Coronary artery (tissue), 2 donors: ENCODE results near the gene SPATA13.

Source experiments
- DNase-seq: peaks from one replicate; pipeline ENCODE4 v3.0.0-alpha.2; 2017; ENCODE audit warnings: low spot score
- H3K27ac ChIP-seq, 2 donors: fragments of 200-600 bp; sonication (generic); one replicate each; pipeline ENCODE4 v1.5.1; 2016 to 2019
- H3K4me3 ChIP-seq: fragments of 200-600 bp; sonication (generic); 2 replicates; pipeline ENCODE4 v1.5.1; 2016; ENCODE audit warnings: mild to moderate bottlenecking, moderate library complexity
- CTCF ChIP-seq: fragments of 200-600 bp; sonication (generic); IDR thresholded peaks from one replicate; pipeline ENCODE4 v1.5.1; 2019; ENCODE audit warnings: antibody characterized with exemption

Gene SPATA13

GRCh38 chr13:24267274-24267673 is 106.8 kb downstream of the SPATA13 start:
- peak; percentile 22 for DNase-seq
- H3K27ac ChIP-seq: peak overlapping the region in 1 of 2 donors; percentile 74
- no peak for TF ChIP-seq CTCF
- peak overlapping the region; percentile 57 for H3K4me3 ChIP-seq

GRCh38 chr13:24267801-24268200 is 107.3 kb downstream of the SPATA13 start:
- peak overlapping the region in 1 of 2 donors; percentile 52 for H3K27ac ChIP-seq
- TF ChIP-seq CTCF: no peak
- peak overlapping the region; percentile 57 for H3K4me3 ChIP-seq
- DNase-seq: peak; percentile 17

- H3K4me3 ChIP-seq: no peak overlapping the region
- no peak for TF ChIP-seq CTCF
- peak overlapping the region in 1 of 2 donors; percentile 79 for H3K27ac ChIP-seq
- DNase-seq: peak; percentile 33
Observed at GRCh38 chr13:24269821-24270220, 109.3 kb downstream of the SPATA13 start.

- Histone ChIP-seq H3K4me3 (peak overlapping the region; percentile 74), H3K27ac (peak overlapping the region; percentile 79 to 93)
- peak; percentile 97 for TF ChIP-seq CTCF
- peak; percentile 90 for DNase-seq
Observed at GRCh38 chr13:24270639-24271141, 110.2 kb downstream of the SPATA13 start.

- H3K4me3 ChIP-seq: peak overlapping the region; percentile 74
- no peak for TF ChIP-seq CTCF
- H3K27ac ChIP-seq: peak overlapping the region; percentile 79 to 93
- DNase-seq: no peak
Observed at GRCh38 chr13:24271231-24271600, 110.7 kb downstream of the SPATA13 start.

DNA sequence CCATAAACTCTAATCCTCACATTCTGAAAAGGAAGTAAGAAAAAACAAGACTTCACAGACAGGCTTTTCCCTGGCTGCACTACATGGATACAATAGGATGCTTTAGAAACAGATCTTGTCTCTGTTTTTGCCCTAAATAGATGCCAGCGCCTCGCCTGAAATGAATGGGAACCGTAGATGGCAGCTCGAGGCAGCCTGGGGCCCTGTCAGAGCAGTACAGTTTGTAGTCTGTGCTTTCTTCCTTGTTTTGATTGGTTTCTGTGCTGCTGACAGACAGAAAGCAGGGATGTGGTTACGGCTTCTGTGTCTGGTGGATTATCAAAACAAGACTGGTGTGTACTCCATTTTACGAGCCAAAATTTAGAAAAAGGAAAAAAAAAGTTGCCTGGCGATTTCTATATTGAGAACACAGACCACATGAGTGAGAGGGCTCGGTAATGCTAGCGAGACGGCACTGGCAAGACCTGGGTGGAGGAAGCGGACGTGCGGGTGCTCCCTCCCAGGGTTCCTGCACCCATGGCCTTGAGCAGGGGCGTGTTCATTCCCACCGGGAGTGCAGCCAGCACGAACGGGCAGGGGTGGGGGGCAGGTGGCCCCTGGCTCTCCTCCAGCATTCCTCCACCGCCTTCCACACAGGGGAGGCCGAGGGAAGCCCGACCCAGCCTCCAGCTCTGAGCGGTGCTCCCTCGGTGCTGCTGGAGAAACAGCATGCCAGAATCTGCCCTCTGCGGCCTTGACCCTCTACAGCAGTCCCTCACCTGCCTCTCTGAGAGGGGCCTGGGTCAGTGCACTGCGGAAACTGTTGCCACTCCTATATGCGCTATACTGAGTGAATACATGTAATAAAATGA is 111.3 kb downstream of the SPATA13 start:
- Histone ChIP-seq H3K27ac (peak overlapping the region; percentile 79 to 93), H3K4me3 (peak overlapping the region; percentile 74)
- no peak for TF ChIP-seq CTCF
- peak; percentile 85 for DNase-seq
